Measurements from ENCODE around the gene CRY1. TPM values are rescaled to one million over a fixed set of nuclear protein-coding genes. Genes with fewer than 3 reads are reported as not detected.

The CRY1 gene
- total and polyA plus RNA-seq, 9 of the 15 experiments (the other 6 are each of a cell fraction or from before 2014, with no cell fraction given), result 8.7 to 33.3 (median 25.2) TPM

DNA sequence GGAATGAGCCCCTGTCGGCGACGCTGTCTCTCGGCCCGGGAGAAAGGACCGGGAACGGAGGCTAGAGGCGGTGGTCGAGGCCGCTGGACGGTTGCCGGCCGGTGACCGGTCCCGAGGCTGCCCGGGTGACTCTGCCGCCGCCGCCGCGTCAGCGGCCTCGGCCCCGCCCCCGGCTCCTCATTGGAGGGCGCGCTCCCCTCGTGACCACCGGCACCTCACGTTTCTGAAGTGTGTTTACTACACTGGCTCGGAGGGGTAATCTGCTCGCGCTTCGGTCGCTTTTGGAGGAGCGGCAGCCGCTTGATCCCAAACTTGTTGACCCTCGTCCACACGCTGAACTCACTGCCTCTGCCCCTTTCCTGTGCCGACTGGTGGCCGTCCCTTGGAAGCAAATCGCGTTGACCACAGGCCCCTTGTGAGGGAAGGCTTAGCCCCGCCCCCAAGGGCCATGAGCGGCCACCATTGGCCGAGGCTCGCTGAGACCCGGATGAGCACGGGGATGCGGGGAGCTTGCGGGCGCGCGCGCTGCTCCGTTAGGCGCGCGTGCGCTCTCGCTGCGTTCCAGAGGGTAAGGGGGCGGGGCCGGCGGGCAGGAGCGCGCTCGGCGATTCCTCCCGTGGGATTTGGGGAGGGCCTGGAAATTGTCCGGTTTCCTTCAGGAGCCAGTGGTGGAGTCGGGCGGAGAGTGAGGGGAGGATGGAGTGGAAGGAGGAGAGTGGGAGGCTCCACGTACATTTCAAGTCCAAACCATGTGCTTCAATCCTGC lies at the start of gene CRY1 (continued):
- no peak for TF ChIP-seq ZNF134 (CRISPR knock-in tag; conservative IDR thresholded peaks at IDR 0.05)
- no peak for TF ChIP-seq RAD21 (CRISPR knock-in tag; conservative IDR thresholded peaks at IDR 0.05 in 1 of 2, IDR thresholded peaks at IDR 0.05 in 1 of 2)
- TF ChIP-seq RB1 (IDR thresholded peaks at IDR 0.05; ENCODE audit: low read depth), result 0 out of 2 replicates have a peak, but pooled peaks have one; percentile 30
- TF ChIP-seq, protein P1, sequence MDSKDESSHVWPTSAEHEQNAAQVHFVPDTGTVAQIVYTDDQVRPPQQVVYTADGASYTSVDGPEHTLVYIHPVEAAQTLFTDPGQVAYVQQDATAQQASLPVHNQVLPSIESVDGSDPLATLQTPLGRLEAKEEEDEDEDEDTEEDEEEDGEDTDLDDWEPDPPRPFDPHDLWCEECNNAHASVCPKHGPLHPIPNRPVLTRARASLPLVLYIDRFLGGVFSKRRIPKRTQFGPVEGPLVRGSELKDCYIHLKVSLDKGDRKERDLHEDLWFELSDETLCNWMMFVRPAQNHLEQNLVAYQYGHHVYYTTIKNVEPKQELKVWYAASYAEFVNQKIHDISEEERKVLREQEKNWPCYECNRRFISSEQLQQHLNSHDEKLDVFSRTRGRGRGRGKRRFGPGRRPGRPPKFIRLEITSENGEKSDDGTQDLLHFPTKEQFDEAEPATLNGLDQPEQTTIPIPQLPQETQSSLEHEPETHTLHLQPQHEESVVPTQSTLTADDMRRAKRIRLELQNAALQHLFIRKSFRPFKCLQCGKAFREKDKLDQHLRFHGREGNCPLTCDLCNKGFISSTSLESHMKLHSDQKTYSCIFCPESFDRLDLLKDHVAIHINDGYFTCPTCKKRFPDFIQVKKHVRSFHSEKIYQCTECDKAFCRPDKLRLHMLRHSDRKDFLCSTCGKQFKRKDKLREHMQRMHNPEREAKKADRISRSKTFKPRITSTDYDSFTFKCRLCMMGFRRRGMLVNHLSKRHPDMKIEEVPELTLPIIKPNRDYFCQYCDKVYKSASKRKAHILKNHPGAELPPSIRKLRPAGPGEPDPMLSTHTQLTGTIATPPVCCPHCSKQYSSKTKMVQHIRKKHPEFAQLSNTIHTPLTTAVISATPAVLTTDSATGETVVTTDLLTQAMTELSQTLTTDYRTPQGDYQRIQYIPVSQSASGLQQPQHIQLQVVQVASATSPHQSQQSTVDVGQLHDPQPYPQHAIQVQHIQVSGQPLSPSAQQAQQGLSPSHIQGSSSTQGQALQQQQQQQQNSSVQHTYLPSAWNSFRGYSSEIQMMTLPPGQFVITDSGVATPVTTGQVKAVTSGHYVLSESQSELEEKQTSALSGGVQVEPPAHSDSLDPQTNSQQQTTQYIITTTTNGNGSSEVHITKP (IDR thresholded peaks at IDR 0.05; ENCODE audit: partially characterized antibody), result peak; percentile 83
- TF ChIP-seq, protein P2, sequence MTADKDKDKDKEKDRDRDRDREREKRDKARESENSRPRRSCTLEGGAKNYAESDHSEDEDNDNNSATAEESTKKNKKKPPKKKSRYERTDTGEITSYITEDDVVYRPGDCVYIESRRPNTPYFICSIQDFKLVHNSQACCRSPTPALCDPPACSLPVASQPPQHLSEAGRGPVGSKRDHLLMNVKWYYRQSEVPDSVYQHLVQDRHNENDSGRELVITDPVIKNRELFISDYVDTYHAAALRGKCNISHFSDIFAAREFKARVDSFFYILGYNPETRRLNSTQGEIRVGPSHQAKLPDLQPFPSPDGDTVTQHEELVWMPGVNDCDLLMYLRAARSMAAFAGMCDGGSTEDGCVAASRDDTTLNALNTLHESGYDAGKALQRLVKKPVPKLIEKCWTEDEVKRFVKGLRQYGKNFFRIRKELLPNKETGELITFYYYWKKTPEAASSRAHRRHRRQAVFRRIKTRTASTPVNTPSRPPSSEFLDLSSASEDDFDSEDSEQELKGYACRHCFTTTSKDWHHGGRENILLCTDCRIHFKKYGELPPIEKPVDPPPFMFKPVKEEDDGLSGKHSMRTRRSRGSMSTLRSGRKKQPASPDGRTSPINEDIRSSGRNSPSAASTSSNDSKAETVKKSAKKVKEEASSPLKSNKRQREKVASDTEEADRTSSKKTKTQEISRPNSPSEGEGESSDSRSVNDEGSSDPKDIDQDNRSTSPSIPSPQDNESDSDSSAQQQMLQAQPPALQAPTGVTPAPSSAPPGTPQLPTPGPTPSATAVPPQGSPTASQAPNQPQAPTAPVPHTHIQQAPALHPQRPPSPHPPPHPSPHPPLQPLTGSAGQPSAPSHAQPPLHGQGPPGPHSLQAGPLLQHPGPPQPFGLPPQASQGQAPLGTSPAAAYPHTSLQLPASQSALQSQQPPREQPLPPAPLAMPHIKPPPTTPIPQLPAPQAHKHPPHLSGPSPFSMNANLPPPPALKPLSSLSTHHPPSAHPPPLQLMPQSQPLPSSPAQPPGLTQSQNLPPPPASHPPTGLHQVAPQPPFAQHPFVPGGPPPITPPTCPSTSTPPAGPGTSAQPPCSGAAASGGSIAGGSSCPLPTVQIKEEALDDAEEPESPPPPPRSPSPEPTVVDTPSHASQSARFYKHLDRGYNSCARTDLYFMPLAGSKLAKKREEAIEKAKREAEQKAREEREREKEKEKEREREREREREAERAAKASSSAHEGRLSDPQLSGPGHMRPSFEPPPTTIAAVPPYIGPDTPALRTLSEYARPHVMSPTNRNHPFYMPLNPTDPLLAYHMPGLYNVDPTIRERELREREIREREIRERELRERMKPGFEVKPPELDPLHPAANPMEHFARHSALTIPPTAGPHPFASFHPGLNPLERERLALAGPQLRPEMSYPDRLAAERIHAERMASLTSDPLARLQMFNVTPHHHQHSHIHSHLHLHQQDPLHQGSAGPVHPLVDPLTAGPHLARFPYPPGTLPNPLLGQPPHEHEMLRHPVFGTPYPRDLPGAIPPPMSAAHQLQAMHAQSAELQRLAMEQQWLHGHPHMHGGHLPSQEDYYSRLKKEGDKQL (CRISPR knock-in tag; IDR thresholded peaks at IDR 0.05; ENCODE audit: borderline replicate concordance), result no peak
- TF ChIP-seq CREB1 (IDR thresholded peaks at IDR 0.05), result peak; percentile 30
- peak; percentile 70 for TF ChIP-seq CREB1 (CRISPR knock-in tag; IDR thresholded peaks at IDR 0.05)
- peak; percentile 44; the same call in 1 of the 2 replicates for TF ChIP-seq CHD2 (IDR thresholded peaks at IDR 0.05; ENCODE audit: low read depth, low read length)
- TF ChIP-seq, protein P3, sequence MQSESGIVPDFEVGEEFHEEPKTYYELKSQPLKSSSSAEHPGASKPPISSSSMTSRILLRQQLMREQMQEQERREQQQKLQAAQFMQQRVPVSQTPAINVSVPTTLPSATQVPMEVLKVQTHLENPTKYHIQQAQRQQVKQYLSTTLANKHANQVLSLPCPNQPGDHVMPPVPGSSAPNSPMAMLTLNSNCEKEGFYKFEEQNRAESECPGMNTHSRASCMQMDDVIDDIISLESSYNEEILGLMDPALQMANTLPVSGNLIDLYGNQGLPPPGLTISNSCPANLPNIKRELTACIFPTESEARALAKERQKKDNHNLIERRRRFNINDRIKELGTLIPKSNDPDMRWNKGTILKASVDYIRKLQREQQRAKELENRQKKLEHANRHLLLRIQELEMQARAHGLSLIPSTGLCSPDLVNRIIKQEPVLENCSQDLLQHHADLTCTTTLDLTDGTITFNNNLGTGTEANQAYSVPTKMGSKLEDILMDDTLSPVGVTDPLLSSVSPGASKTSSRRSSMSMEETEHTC (IDR thresholded peaks at IDR 0.05), result 0 out of 2 replicates have a peak, but pooled peaks have one; percentile 16
- TF ChIP-seq ZNF133 (CRISPR knock-in tag; IDR thresholded peaks at IDR 0.05), result no peak
- TF ChIP-seq ZBTB1 (CRISPR knock-in tag; IDR thresholded peaks at IDR 0.05; ENCODE audit: borderline replicate concordance, low read depth), result 0 out of 2 replicates have a peak, but pooled peaks have one; percentile 14
- TF ChIP-seq, protein P4, sequence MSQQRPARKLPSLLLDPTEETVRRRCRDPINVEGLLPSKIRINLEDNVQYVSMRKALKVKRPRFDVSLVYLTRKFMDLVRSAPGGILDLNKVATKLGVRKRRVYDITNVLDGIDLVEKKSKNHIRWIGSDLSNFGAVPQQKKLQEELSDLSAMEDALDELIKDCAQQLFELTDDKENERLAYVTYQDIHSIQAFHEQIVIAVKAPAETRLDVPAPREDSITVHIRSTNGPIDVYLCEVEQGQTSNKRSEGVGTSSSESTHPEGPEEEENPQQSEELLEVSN (IDR thresholded peaks at IDR 0.05; ENCODE audit: borderline replicate concordance in 1 of 2, extremely low read depth in 1 of 2, insufficient read depth in 1 of 2, insufficient read length in 1 of 2, low read depth in 1 of 2, low read length in 1 of 2, poor library complexity in 1 of 2, severe bottlenecking in 1 of 2), result peak; percentile 38 to 84
- TF ChIP-seq ZNF583 (CRISPR knock-in tag; IDR thresholded peaks at IDR 0.05), result no peak
- no peak; a peak in 1 of 4 replicates for TF ChIP-seq NONO (IDR thresholded peaks at IDR 0.05; ENCODE audit: low read depth in 2 of 2, low read length in 1 of 2)

All from K562 (cell line).